Lung (tissue), 12 donors: ENCODE data around the gene ACSM2B. TPM values are rescaled to one million over a fixed set of nuclear protein-coding genes. Genes with fewer than 3 reads are reported as not detected.
"Not testable (repeated sequence)": the region's sequence is repeated elsewhere in the genome, so short reads cannot be mapped to it uniquely, and the experiment has no call there.

Experiments
- ATAC-seq: fragments of 200-7000 bp; cut with Tn5 transposase; one replicate; pipeline ENCODE4 v1.9.1; 2020; ENCODE audit warnings: moderate number of reproducible peaks; ENCODE audit not compliant: insufficient read depth, low FRiP score
- DNase-seq, 3 donors: peaks; one replicate each; pipeline ENCODE4 v3.0.0-alpha.2; 2013 to 2017
- H3K27ac ChIP-seq, 2 donors: one replicate each; pipeline ENCODE4 v1.5.1; 2013; ENCODE audit warnings: mild to moderate bottlenecking in 2 of 2, moderate library complexity in 2 of 2, control low read depth in 1 of 2, inconsistent platforms in 1 of 2, low read depth in 1 of 2, low read length in 1 of 2
- H3K27me3 ChIP-seq, 3 donors: one replicate each; pipeline ENCODE4 v1.5.1; 2013; ENCODE audit warnings: low read length in 2 of 3; ENCODE audit not compliant: control insufficient read depth in 3 of 3, insufficient read depth in 3 of 3
- H3K36me3 ChIP-seq, 4 donors: one replicate each; pipeline ENCODE4 v1.5.1; 2013; ENCODE audit warnings: low read length in 4 of 4, mild to moderate bottlenecking in 1 of 4, moderate library complexity in 1 of 4; ENCODE audit not compliant: control insufficient read depth in 4 of 4, insufficient read depth in 4 of 4
- H3K4me1 ChIP-seq, 5 donors: one replicate each; pipeline ENCODE4 v1.5.1; 2013; ENCODE audit warnings: low read length in 5 of 5, mild to moderate bottlenecking in 2 of 5, moderate library complexity in 1 of 5; ENCODE audit not compliant: control insufficient read depth in 5 of 5, insufficient read depth in 5 of 5
- H3K4me3 ChIP-seq: one replicate; pipeline ENCODE4 v1.5.1; 2013; ENCODE audit warnings: mild to moderate bottlenecking, control low read depth, moderate library complexity
- H3K9ac ChIP-seq, 2 donors: one replicate each; pipeline ENCODE4 v1.5.1; 2013; ENCODE audit warnings: low read length in 2 of 2, control low read depth in 1 of 2; ENCODE audit not compliant: insufficient read depth in 1 of 2
- H3K9me3 ChIP-seq, 4 donors: one replicate each; pipeline ENCODE4 v1.5.1; 2013; ENCODE audit warnings: low read length in 3 of 4, mild to moderate bottlenecking in 1 of 4, moderate library complexity in 1 of 4; ENCODE audit not compliant: control insufficient read depth in 4 of 4, insufficient read depth in 3 of 4
- CTCF ChIP-seq: IDR thresholded peaks from 2 replicates; pipeline ENCODE4 v1.5.1; 2012; ENCODE audit warnings: mild to moderate bottlenecking; ENCODE audit errors: control extremely low read depth, extremely low read depth
- WGBS, 2 donors: extraction: QIAGEN DNeasy Blood & Tissue Kit; methylation state at CpG; one replicate each; pipeline ENCODE4 v1.1.7; 2013; 5-methylcytosine and 5-hydroxymethylcytosine counted together
- polyA plus RNA-seq, 2 donors: library from polyadenylated mRNA; stranded (reverse); fragments of 200-250 nt; gene quantifications; one replicate each; pipeline ENCODE4 v1.2.1, GENCODE V29; 2013
- total RNA-seq, 2 donors: library from RNA; depleted of rRNA in 1 of 2; stranded (reverse); fragments of >200 nt in 1 of 2; gene quantifications; one replicate each; pipeline ENCODE4 v1.2.1, GENCODE V29; 2014 to 2021
- donor health status: control.
- donor health status: control.
- donor health status: Bipolar disorder and iron deficiency.
- donor health status: healthy.
- donor health status: DM: yes; HTN: yes; CAD: no.

ACSM2B gene
- total and polyA plus RNA-seq, 4 donors, result 0.03 to 0.43 (median 0.16) TPM

- DNase-seq (no peak), ATAC-seq (no peak)
- Histone ChIP-seq H3K27me3 (no peaks in the 10 kb centered on the region), H3K27ac (no peak overlapping the region), H3K9me3 (peaks cover 0 to 2% (median 0%) of the 10 kb centered on the region in 4 donors), H3K4me3 (no peak overlapping the region), H3K4me1 (no peaks in the 10 kb centered on the region), H3K36me3 (no peaks in the 10 kb centered on the region), H3K9ac (no peak overlapping the region)
- TF ChIP-seq CTCF, result no peak
- WGBS, 2 donors, result 82 to 85% methylated on average over 3 of the region's 3 CpGs
Observed at GRCh38 chr16:20568404-20568803, 7.8 kb downstream of the ACSM2B start.

- Histone ChIP-seq H3K4me3 (no peak overlapping the region), H3K27me3 (no peaks in the 10 kb centered on the region), H3K9ac (no peak overlapping the region), H3K4me1 (no peaks in the 10 kb centered on the region), H3K9me3 (peaks cover 0 to 2% (median 0%) of the 10 kb centered on the region in 4 donors), H3K27ac (no peak overlapping the region), H3K36me3 (no peaks in the 10 kb centered on the region)
- TF ChIP-seq CTCF, result no peak
- DNase-seq, result no peak
- ATAC-seq, result no peak
Observed at GRCh38 chr16:20566864-20567263, 9.3 kb downstream of the ACSM2B start.

- ATAC-seq, H3K27ac ChIP-seq, H3K4me3 ChIP-seq, H3K9me3 ChIP-seq, H3K27me3 ChIP-seq, H3K9ac ChIP-seq, H3K36me3 ChIP-seq, H3K4me1 ChIP-seq, DNase-seq: not testable (repeated sequence)
- 95 to 98% methylated on average over 2 of the region's 2 CpGs for WGBS, 2 donors
Observed at GRCh38 chr16:20565334-20565733, 10.8 kb downstream of the ACSM2B start.

DNA sequence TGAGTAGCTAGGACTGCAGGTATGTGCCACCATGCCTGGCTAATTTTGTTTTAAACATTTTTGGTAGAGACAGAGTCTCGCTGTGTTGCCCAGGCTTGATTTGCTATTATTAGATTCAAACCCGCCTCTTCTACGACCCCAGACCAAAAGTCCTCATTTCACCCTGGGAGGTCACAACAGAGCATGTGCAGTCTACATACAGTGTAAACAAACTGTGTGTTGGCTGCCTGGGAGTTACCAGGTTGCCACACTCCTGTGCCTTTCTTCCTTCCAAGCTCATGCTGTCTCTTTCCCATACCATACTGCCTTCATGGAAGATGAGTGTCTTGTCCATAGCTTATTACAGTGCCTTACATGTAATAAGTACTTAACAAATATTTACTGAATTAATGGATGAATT is 11.9 kb downstream of the ACSM2B start:
- H3K9ac ChIP-seq, ATAC-seq, H3K27ac ChIP-seq, H3K4me1 ChIP-seq, H3K9me3 ChIP-seq, H3K4me3 ChIP-seq, DNase-seq, H3K27me3 ChIP-seq, H3K36me3 ChIP-seq: not testable (repeated sequence)
- 100% methylated on average over 1 to 2 of the region's 3 CpGs for WGBS, 2 donors

- DNase-seq, H3K4me3 ChIP-seq, H3K4me1 ChIP-seq, H3K9me3 ChIP-seq, H3K9ac ChIP-seq, ATAC-seq, H3K27me3 ChIP-seq, H3K36me3 ChIP-seq, H3K27ac ChIP-seq: not testable (repeated sequence)
- 47 to 66% methylated on average over 2 of the region's 2 CpGs for WGBS, 2 donors
Observed at GRCh38 chr16:20555628-20556027, 20.5 kb downstream of the ACSM2B start.

DNA sequence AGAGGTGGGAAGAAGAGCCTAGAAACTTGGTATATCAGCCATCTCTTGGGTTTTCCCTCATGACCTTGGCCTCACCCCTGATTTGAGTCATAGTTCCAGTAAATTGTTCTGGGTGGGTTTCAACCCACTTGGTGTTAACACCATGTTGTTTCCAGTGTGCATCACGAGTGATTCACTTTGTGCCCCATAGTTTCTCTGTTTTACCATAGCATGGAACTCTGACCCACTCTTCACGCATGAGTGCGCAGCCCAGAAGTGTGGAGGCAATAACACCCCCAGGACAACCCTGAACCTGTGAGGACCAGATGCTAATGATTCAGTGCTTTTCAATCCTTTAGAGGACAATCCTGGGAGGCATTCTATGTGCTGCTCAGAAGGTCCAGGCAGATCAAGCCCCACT is 21.5 kb downstream of the ACSM2B start:
- not testable (repeated sequence) for H3K4me3 ChIP-seq, H3K9me3 ChIP-seq, DNase-seq, ATAC-seq, H3K27me3 ChIP-seq, H3K27ac ChIP-seq, H3K9ac ChIP-seq, H3K36me3 ChIP-seq, H3K4me1 ChIP-seq
- WGBS, 2 donors, result 81 to 83% methylated on average over 3 of the region's 3 CpGs

- not testable (repeated sequence) for H3K36me3 ChIP-seq, H3K4me1 ChIP-seq, H3K9ac ChIP-seq, ATAC-seq, H3K27ac ChIP-seq, H3K9me3 ChIP-seq, H3K27me3 ChIP-seq, H3K4me3 ChIP-seq
- DNase-seq, result peak in 1 of 3 donors; percentile 3
- 33 to 44% methylated on average over 3 of the region's 3 CpGs for WGBS, 2 donors
Observed at GRCh38 chr16:20553493-20553892, 22.7 kb downstream of the ACSM2B start.
